Tibial nerve (tissue), 4 donors: Measurements from ENCODE around the gene ABCG2. TPM values are rescaled to one million over a fixed set of nuclear protein-coding genes. Genes with fewer than 3 reads are reported as not detected.
A peak's percentile ranks its signal among the peaks of the same experiment; 100 is the strongest.

ENCODE experiments used
- DNase-seq, 2 donors: peaks; one replicate each; pipeline ENCODE4 v3.0.0-alpha.2; 2019; ENCODE audit warnings: low spot score in 2 of 2
- H3K27ac ChIP-seq, 4 donors: fragments of 200-600 bp; sonication (generic) in 3 of 4; one replicate each; pipeline ENCODE4 v1.5.1; 2017 to 2019; ENCODE audit warnings: mild to moderate bottlenecking in 1 of 4
- H3K27me3 ChIP-seq, 2 donors: fragments of 200-600 bp; sonication (generic) in 1 of 2; one replicate each; pipeline versions ENCODE4 v1.5.1 to v1.6.0; 2017 to 2019
- H3K36me3 ChIP-seq, 3 donors: fragments of 200-600 bp; sonication (generic); one replicate each; pipeline ENCODE4 v1.5.1; 2018 to 2019
- H3K4me1 ChIP-seq, 4 donors: fragments of 200-600 bp; sonication (generic) in 3 of 4; one replicate each; pipeline ENCODE4 v1.5.1; 2017 to 2019
- H3K4me3 ChIP-seq, 4 donors: fragments of 200-600 bp; sonication (generic) in 3 of 4; one replicate each; pipeline ENCODE4 v1.5.1; 2017 to 2019; ENCODE audit warnings: mild to moderate bottlenecking in 1 of 4, moderate library complexity in 1 of 4
- H3K9me3 ChIP-seq, 4 donors: fragments of 200-600 bp; sonication (generic) in 3 of 4; one replicate each; pipeline ENCODE4 v1.5.1; 2017 to 2019
- CTCF ChIP-seq, 5 experiments: fragments of 200-600 bp in 3 of 5; fragments of 450-650 bp in 2 of 5; sonication (generic) in 3 of 5; IDR thresholded peaks; one replicate each; pipeline ENCODE4 v1.5.1; 2016 to 2019; ENCODE audit warnings: antibody characterized with exemption in 5 of 5, mild to moderate bottlenecking in 3 of 5, moderate library complexity in 2 of 5
- EP300 ChIP-seq, 2 donors: sonication (generic); formaldehyde crosslinking; IDR thresholded peaks; one replicate each; pipeline ENCODE4 v1.6.1; 2017; ENCODE audit warnings: antibody characterized with exemption in 2 of 2, mild to moderate bottlenecking in 1 of 2
- POLR2A ChIP-seq, 2 donors: fragments of 450-650 bp; IDR thresholded peaks; one replicate each; pipeline ENCODE4 v1.6.1; 2017; ENCODE audit warnings: antibody characterized with exemption in 2 of 2, mild to moderate bottlenecking in 2 of 2, moderate library complexity in 2 of 2
- WGBS, 2 donors: methylation state at CpG; one replicate each; pipeline ENCODE4 v1.1.5; 2018; 5-methylcytosine and 5-hydroxymethylcytosine counted together
- total RNA-seq, 4 donors: library from RNA; depleted of rRNA; stranded (reverse); fragments of >200 nt; gene quantifications; one replicate each; pipeline ENCODE4 v1.1.0, GENCODE V29; 2016

The ABCG2 gene
- total RNA-seq: 10 to 100 TPM in 2 of 4 donors, 1 to 10 TPM in 2; 5.3 to 12.0 (median 8.2) TPM

DNA sequence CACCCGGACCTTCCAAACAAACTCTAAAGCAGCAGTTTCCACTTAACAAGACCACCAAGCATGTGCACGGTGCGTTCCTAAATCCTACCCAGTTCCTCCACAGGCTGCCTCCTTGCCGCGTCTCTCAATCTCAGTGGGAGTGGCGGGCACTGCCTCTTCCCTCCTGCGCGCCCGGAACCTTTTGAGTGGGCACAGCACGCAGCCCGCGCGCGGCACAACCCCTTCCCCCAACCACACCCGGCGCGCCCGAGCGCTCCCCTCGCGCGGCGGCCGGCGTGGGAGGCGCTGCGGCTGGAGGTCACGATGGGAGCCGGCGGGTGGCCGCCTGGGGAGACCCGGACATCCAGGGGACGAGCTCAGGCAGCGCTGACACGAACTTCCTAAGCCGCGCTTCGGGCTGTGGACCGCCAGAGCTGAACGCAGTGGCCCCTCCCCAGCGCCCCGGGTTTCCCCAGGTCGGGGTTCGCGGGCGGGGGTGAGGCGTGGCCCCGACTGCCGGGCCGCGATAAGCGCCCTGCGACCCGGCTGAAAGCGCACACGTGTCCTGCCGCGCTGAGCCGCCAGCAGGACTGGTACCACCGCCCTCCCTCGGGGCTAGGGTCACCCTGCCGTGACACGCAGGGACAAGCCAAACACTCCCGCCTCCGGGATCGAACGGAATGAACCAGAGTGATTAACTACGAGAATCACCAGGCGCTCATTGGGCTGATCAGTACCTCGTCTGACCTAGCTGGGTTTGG is at the start of gene ABCG2:
Gene ABCG2, minus strand, starts transcription at position 151 of the 740 bp plus-strand sequence. CDS start 18,644 bp downstream, outside the sequence.
- no peak for TF ChIP-seq POLR2A (IDR thresholded peaks at IDR 0.05)
- no peak for TF ChIP-seq CTCF (IDR thresholded peaks at IDR 0.05)
- WGBS, 2 donors: 0% methylated on average over 49 to 68 of the region's 70 CpGs
- peak in 1 of 2 donors; percentile 16 for DNase-seq
- Histone ChIP-seq H3K4me1 (peaks cover 0 to 23% (median 0%) of the 10 kb centered on the region in 4 donors), H3K4me3 (peak within 1 kb of the TSS; percentile 41 to 62 (median 58)), H3K9me3 (no peaks in the 10 kb centered on the region), H3K27ac (peak within 1 kb of the TSS in 3 of 4 donors; percentile 43 to 62 (median 54)), H3K27me3 (no peaks in the 10 kb centered on the region), H3K36me3 (no peaks in the 10 kb centered on the region)

- H3K9me3 ChIP-seq: no peaks in the 10 kb centered on the region
- no peak overlapping the region for H3K27ac ChIP-seq
- 56 to 69% methylated on average over 4 of the region's 4 CpGs for WGBS, 2 donors
- TF ChIP-seq EP300 (IDR thresholded peaks at IDR 0.05) (no peak), POLR2A (IDR thresholded peaks at IDR 0.05) (no peak), CTCF (IDR thresholded peaks at IDR 0.05) (no peak)
- H3K36me3 ChIP-seq: no peaks in the 10 kb centered on the region
- peaks cover 0 to 14% (median 0%) of the 10 kb centered on the region in 4 donors for H3K4me1 ChIP-seq
- no peak overlapping the region for H3K4me3 ChIP-seq
- H3K27me3 ChIP-seq: no peaks in the 10 kb centered on the region
- no peak for DNase-seq
Observed at GRCh38 chr4:88208156-88208555, 49.7 kb upstream of the ABCG2 start.

DNA sequence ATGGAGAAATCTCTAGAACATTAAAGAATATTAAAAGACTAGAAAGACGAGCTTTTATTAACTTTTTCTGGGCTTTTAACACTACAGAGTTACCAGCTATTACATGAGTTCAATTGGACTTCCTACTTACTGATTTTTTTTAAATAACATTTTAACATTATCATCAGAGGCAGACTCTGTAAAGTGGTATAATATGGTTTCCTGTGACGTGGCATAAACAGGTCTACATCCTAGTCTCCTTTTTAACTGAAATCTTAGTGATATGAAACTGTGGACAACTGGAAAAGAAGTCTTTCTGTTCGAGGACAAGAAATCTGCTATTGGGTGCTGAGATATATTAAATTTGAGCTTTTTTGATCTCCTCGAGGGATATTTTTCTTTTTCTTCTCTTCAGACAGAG is 48.7 kb upstream of the ABCG2 start:
- no peak for DNase-seq
- Histone ChIP-seq H3K27ac (no peak overlapping the region), H3K4me3 (no peak overlapping the region), H3K9me3 (no peaks in the 10 kb centered on the region), H3K36me3 (no peaks in the 10 kb centered on the region), H3K27me3 (no peaks in the 10 kb centered on the region), H3K4me1 (peaks cover 0 to 14% (median 0%) of the 10 kb centered on the region in 4 donors)
- 76 to 82% methylated on average over 4 of the region's 4 CpGs for WGBS, 2 donors
- no peak for TF ChIP-seq CTCF (IDR thresholded peaks at IDR 0.05)
- TF ChIP-seq POLR2A (IDR thresholded peaks at IDR 0.05): no peak
- no peak for TF ChIP-seq EP300 (IDR thresholded peaks at IDR 0.05)

DNA sequence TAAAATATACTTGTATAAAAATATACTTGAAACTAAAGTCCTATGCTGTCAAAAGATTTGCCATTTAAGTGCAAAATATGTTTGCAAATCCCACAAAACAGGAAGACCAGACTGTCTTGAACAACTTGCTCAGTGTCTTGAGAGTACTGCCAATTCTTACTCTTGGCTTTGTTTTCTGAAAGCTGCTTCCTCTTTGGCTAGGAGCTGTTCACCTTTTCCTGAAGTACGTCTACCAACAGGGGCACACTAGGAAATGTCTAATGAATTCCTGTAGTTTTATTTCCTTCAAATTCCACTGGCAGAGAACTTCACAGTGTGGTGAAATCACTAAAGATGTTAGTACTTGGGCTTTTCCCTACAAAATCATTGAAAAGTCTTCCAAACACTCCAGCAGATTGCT is 46.4 kb upstream of the ABCG2 start:
- DNase-seq: no peak
- no peak for TF ChIP-seq CTCF (IDR thresholded peaks at IDR 0.05)
- TF ChIP-seq POLR2A (IDR thresholded peaks at IDR 0.05): no peak
- peak in 1 of 2 donors; percentile 39 for TF ChIP-seq EP300 (IDR thresholded peaks at IDR 0.05)
- H3K27ac ChIP-seq: no peak overlapping the region

DNA sequence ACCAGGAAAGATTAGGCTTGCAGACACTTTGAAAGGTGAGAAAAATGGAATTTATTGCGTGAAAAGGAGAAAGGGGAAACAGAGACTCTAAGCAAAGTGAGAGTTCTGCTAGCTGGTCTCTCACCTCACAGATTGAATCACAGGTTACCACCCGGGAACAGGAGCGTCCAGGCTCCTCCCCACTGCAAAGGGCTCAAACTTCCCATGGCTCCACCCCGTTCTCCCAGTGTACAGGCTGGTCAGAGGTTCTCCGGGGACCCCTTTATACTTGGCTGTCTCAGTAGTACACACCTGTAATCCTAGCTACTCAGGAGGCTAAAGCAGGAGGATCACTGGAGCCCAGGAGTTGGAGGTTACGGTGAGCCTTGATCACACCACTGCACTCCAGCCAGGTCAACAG is 44.0 kb upstream of the ABCG2 start:
- Histone ChIP-seq H3K36me3 (no peaks in the 10 kb centered on the region), H3K9me3 (no peaks in the 10 kb centered on the region), H3K27me3 (no peaks in the 10 kb centered on the region), H3K27ac (no peak overlapping the region), H3K4me1 (peaks cover 0 to 8% (median 0%) of the 10 kb centered on the region in 4 donors), H3K4me3 (no peak overlapping the region)
- TF ChIP-seq CTCF (IDR thresholded peaks at IDR 0.05) (no peak), POLR2A (IDR thresholded peaks at IDR 0.05) (no peak), EP300 (IDR thresholded peaks at IDR 0.05) (no peak)
- WGBS, 2 donors: 78 to 90% methylated on average over 6 of the region's 6 CpGs
- DNase-seq: no peak

More for the DNA sequence above, 46.4 kb upstream of the ABCG2 start:
- WGBS, 2 donors: 30 to 32% methylated on average over 1 of the region's 1 CpG
- no peaks in the 10 kb centered on the region for H3K9me3 ChIP-seq
- H3K36me3 ChIP-seq: no peaks in the 10 kb centered on the region
- no peak overlapping the region for H3K4me3 ChIP-seq
- H3K27me3 ChIP-seq: no peaks in the 10 kb centered on the region
- peaks cover 0 to 8% (median 0%) of the 10 kb centered on the region in 4 donors for H3K4me1 ChIP-seq
